K562 (cell line): Measurements from ENCODE around the gene CMIP. TPM values are rescaled to one million over a fixed set of nuclear protein-coding genes. Genes with fewer than 3 reads are reported as not detected.

ENCODE experiments used
- ATAC-seq: fragments of 200-7000 bp; cut with Tn5 transposase; 3 replicates; pipeline ENCODE4 v1.9.1; 2020; ENCODE audit warnings: moderate library complexity
- BruUV-seq: library from RNA; stranded (reverse); fragments of 400-500 nt; replicated peaks from 2 replicates; lab custom pipeline; 2021; lab: Mats Ljungman, UMichigan
- CTCF ChIA-PET: fragments of 300-600 bp; formaldehyde crosslinking; extraction: SDS; loops from one replicate; lab custom pipeline; 2021; ENCODE audit warnings: low intra/inter-chr PET ratio; lab: Yijun Ruan, JAX
- POLR2A ChIA-PET: fragments of 300-600, 350-650 bp; sonication (Branson Sonifier 250); formaldehyde crosslinking; extraction: SDS; loops from one replicate; lab custom pipeline; 2021; ENCODE audit warnings: antibody characterized with exemption, inconsistent platforms; lab: Yijun Ruan, JAX
- DNase-seq, 4 experiments: peaks; one replicate each; pipeline versions ENCODE4 v3.0.0 to v3.0.0-alpha.2; 2011 to 2018; ENCODE audit warnings: low spot score in 3 of 4, mixed read lengths in 3 of 4; ENCODE audit errors: extremely low read depth in 1 of 4
- FAIRE-seq: peaks from 2 replicates; lab custom pipeline; 2011; peaks lifted over from hg19 to GRCh38; lab: Jason Lieb, UNC
- H2AFZ ChIP-seq: 2 replicates; pipeline ENCODE4 v1.6.0; 2011; ENCODE audit warnings: low read depth, low read length, control low read depth, inconsistent platforms
- H3K27ac ChIP-seq: fragments of 200-600 bp; 3 replicates; pipeline ENCODE4 v1.8.0; 2011; ENCODE audit warnings: low read depth, mild to moderate bottlenecking, control low read depth, inconsistent platforms, low read length, moderate library complexity, mixed read lengths; ENCODE audit errors: extremely low read depth
- H3K27me3 ChIP-seq, 2 experiments: fragments of 300-600 bp in 1 of 2; 2 replicates in 1 of 2; 3 replicates in 1 of 2; pipeline versions ENCODE4 v1.6.0 to v1.8.0; 2011; ENCODE audit warnings: inconsistent platforms in 2 of 2, low read length in 2 of 2, mild to moderate bottlenecking in 1 of 2, mixed read lengths in 1 of 2, moderate library complexity in 1 of 2; ENCODE audit not compliant: control insufficient read depth in 2 of 2, insufficient read depth in 2 of 2
- H3K36me3 ChIP-seq: fragments of 300-600 bp; 3 replicates; pipeline ENCODE4 v1.8.0; 2011; ENCODE audit warnings: mild to moderate bottlenecking, low read length, inconsistent platforms; ENCODE audit not compliant: control insufficient read depth, insufficient read depth
- H3K4me1 ChIP-seq, 2 experiments: fragments of 200-600 bp in 1 of 2; replicated peaks in 1 of 2; 2 replicates in 1 of 2; 3 replicates in 1 of 2; pipeline versions ENCODE4 v1.5.1 to v1.8.0; 2011; ENCODE audit warnings: inconsistent platforms in 2 of 2, low read length in 2 of 2, mild to moderate bottlenecking in 1 of 2, mixed read lengths in 1 of 2, moderate library complexity in 1 of 2; ENCODE audit not compliant: control insufficient read depth in 2 of 2, insufficient read depth in 2 of 2
- H3K4me2 ChIP-seq: 2 replicates; pipeline ENCODE4 v1.6.1; 2011; ENCODE audit warnings: low read length, control low read depth, inconsistent platforms, mixed read lengths; ENCODE audit not compliant: insufficient read depth
- H3K4me3 ChIP-seq: fragments of 200-600 bp; sonication (generic), shearing (Covaris generic); 2 replicates; pipeline ENCODE4 v1.5.1; 2016; ENCODE audit warnings: control low read depth, inconsistent platforms
- H3K79me2 ChIP-seq: fragments of 200-600 bp; 3 replicates; pipeline ENCODE4 v1.8.0; 2011; ENCODE audit warnings: low read length, inconsistent platforms; ENCODE audit not compliant: control insufficient read depth, insufficient read depth
- H3K9ac ChIP-seq, 2 experiments: 2 replicates each; pipeline versions ENCODE4 v1.6.0 to v1.6.1; 2011; ENCODE audit warnings: low read depth in 2 of 2, low read length in 2 of 2, control low read depth in 1 of 2, inconsistent platforms in 1 of 2, mild to moderate bottlenecking in 1 of 2, mixed read lengths in 1 of 2; ENCODE audit not compliant: insufficient read depth in 1 of 2
- H3K9me1 ChIP-seq: one replicate; pipeline ENCODE4 v1.6.0; 2011; ENCODE audit warnings: inconsistent platforms, mild to moderate bottlenecking, low read length, moderate library complexity; ENCODE audit not compliant: control insufficient read depth, insufficient read depth
- H3K9me3 ChIP-seq: replicated peaks from 2 replicates; pipeline ENCODE4 v1.5.1; 2011; ENCODE audit warnings: low read depth, low read length, inconsistent platforms; ENCODE audit not compliant: control insufficient read depth, insufficient read depth
- H4K20me1 ChIP-seq: replicated peaks from 2 replicates; pipeline ENCODE4 v1.6.1; 2011; ENCODE audit warnings: low read length, inconsistent platforms, mixed read lengths; ENCODE audit not compliant: control insufficient read depth, insufficient read depth
- AFF1 ChIP-seq, 2 experiments: fragments of 450-650 bp; IDR thresholded peaks; 2 replicates each; pipeline ENCODE4 v1.6.1; 2018; ENCODE audit warnings: mild to moderate bottlenecking in 2 of 2, low read depth in 1 of 2; ENCODE audit not compliant: partially characterized antibody in 2 of 2
- HNRNPLL ChIP-seq: fragments of 200-400 bp; formaldehyde crosslinking; IDR thresholded peaks from 2 replicates; pipeline ENCODE4 v1.6.1; 2017; ENCODE audit warnings: low read length, low read depth, mild to moderate bottlenecking; ENCODE audit not compliant: poor library complexity, severe bottlenecking
- PHF21A ChIP-seq: fragments of 450-650 bp; IDR thresholded peaks from 2 replicates; pipeline ENCODE4 v1.6.1; 2017; ENCODE audit warnings: low read depth, borderline replicate concordance
- ZNF316 ChIP-seq: fragments of 450-650 bp; IDR thresholded peaks from 2 replicates; pipeline ENCODE4 v1.6.1; 2016
- WGBS: fragments of 100-300 bp; shearing (Covaris generic); methylation state at CpG from one replicate; pipeline ENCODE4 v1.1.6; 2016; ENCODE audit warnings: low coverage, mixed read lengths; ENCODE audit not compliant: insufficient coverage; ENCODE audit errors: missing lambda C conversion rate; 5-methylcytosine and 5-hydroxymethylcytosine counted together
- in situ Hi-C: fragments of 300-500 bp; cut with MboI; formaldehyde crosslinking; loops from 4 replicates; pipeline ENCODE4 v1.15.0; 2018; ENCODE audit warnings: inconsistent platforms, mixed read lengths
- intact Hi-C: fragments of 100-400 bp; cut with micrococcal nuclease; formaldehyde crosslinking; loops from 2 replicates; pipeline ENCODE4 v1.14.2; 2022
- polyA plus RNA-seq, 8 experiments: library from polyadenylated mRNA; depleted of rRNA in 4 of 8; stranded (reverse) in 5 of 8; unstranded in 3 of 8; fragments of >200 nt; fragmentation: Nextera tagmentation in 2 of 8; fragmentation: Illumina TruSeq in 1 of 8; extraction: Ambion mirVana in 2 of 8; extraction: Trizol in 1 of 8; gene quantifications; 2 replicates each; pipeline versions ENCODE4 v1.2.1 to v1.2.3, GENCODE V29; 2011 to 2014; ENCODE audit warnings: inconsistent platforms in 1 of 8, missing spikeins in 1 of 8
- total RNA-seq, 7 experiments: library from RNA; depleted of rRNA in 6 of 7; stranded (reverse); fragments of >200 nt in 6 of 7; fragmentation: Illumina TruSeq in 2 of 7; extraction: Trizol in 2 of 7; gene quantifications; 2 replicates each; pipeline versions ENCODE4 v1.2.1 to v1.2.3, GENCODE V29; 2011 to 2021; ENCODE audit warnings: low replicate concordance in 1 of 7
- TF ChIP-seq, protein P1 (sequence below): sonication (generic); formaldehyde crosslinking; IDR thresholded peaks from 2 replicates; pipeline ENCODE4 v1.5.0; 2020; ENCODE audit warnings: missing genetic modification reagents

Gene CMIP
- total and polyA plus RNA-seq, 9 of the 15 experiments (the other 6 are each of a cell fraction or from before 2014, with no cell fraction given), result 0.94 to 82.5 (median 10.3) TPM

DNA sequence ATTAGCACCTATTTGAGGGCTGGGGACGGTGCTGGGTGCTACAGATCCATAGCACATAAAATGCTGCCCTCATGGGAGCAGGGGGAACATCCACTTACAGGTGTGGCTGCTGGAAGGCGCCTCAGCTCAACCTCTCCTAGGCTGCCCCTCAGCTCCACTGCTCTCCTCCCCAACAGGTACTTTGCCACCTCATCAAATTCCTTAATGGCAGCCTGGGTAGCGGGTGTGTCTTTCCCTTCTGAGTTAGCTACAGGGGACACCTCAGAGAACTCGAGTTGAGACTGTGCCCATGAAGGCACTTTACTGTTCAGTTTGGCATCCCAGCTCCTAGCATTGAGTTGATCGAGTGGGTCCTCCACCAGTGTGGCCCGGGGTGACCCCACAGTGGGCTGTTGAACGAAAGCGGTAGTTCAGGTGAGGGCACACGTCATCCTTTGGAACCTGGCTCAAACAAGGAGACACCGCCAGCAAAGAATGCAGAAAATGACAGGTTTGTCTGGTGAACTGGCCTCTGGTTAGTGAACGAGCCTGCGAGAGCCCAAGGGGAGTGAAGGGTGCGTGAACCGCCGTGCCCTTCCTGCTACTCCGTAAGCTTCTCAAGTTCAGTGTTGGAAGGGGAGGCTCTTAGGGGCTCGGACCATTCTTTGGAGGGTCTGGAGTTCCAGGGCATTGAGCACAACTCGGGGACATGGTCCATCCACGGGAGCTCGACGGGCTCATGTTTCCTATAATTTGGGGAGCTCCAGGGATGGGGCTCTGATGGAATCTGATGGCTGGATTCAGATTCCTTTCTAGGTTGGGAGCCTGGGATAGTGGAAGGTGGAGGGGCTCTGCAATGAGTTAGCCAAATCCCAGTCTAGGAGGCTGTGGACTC is 3.5 kb upstream of the CMIP start:
- in situ Hi-C loops (no loop called here), intact Hi-C loops (no loop called here)
- FAIRE-seq, result no peak
- H3K9me3 ChIP-seq, result no peaks in the 10 kb centered on the region
- H3K79me2 ChIP-seq, result peaks cover 11% of the 10 kb centered on the region
- H3K9ac ChIP-seq, result peak overlapping the region in 1 of 2 experiments; percentile 27; a peak in 1 of 4 replicates
- no TSS peak for BruUV-seq
- TF ChIP-seq HNRNPLL, result peak; percentile 21
- TF ChIP-seq, protein P1, sequence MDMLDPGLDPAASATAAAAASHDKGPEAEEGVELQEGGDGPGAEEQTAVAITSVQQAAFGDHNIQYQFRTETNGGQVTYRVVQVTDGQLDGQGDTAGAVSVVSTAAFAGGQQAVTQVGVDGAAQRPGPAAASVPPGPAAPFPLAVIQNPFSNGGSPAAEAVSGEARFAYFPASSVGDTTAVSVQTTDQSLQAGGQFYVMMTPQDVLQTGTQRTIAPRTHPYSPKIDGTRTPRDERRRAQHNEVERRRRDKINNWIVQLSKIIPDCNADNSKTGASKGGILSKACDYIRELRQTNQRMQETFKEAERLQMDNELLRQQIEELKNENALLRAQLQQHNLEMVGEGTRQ (CRISPR knock-in tag), result no peak
- no peak for TF ChIP-seq AFF1 (IDR thresholded peaks at IDR 0.05; ENCODE audit: low read depth in 1 of 2, partially characterized antibody in 2 of 2)
- TF ChIP-seq ZNF316, result peak; percentile 48; the same call in 1 of the 2 replicates
- TF ChIP-seq PHF21A, result no peak
- no peak overlapping the region for H3K4me3 ChIP-seq
- ChIA-PET POLR2A (interaction anchor here (0.6 to 4.7 kb wide), 9 partner anchors 10 to 209 kb away, joined by 3 to 24 read pairs (median 3); no protein-coding TSS in a partner anchor), CTCF (no interaction called here)
- no peak for ATAC-seq
- H3K27me3 ChIP-seq, result peaks cover 51 to 64% of the 10 kb centered on the region in 2 experiments
- no peaks in the 10 kb centered on the region; the same call in 1 of the 2 replicates for H4K20me1 ChIP-seq
- DNase-seq, result no peak
- 14% methylated on average over 21 of the region's 21 CpGs for WGBS
- no peak overlapping the region for H3K4me2 ChIP-seq
- H3K27ac ChIP-seq, result no peak overlapping the region
- H3K9me1 ChIP-seq, result no peaks in the 10 kb centered on the region
- no peaks in the 10 kb centered on the region for H3K36me3 ChIP-seq
- H3K4me1 ChIP-seq, result peaks cover 8 to 17% of the 10 kb centered on the region in 2 experiments
- H2AFZ ChIP-seq, result 0 out of 2 replicates have a peak overlapping the region, but pooled peaks have one; percentile 28
